A549 (cell line): ENCODE measurements around the gene ASIC5. TPM values are rescaled to one million over a fixed set of nuclear protein-coding genes. Genes with fewer than 3 reads are reported as not detected.
A peak's percentile ranks its signal among the peaks of the same experiment; 100 is the strongest.
"Not testable (repeated sequence)": the region's sequence is repeated elsewhere in the genome, so short reads cannot be mapped to it uniquely, and the experiment has no call there.

Experiments
- ATAC-seq, 2 experiments: fragments of 200-7000 bp in 1 of 2; fragments of >200 bp in 1 of 2; cut with Nextera tagmentation in 1 of 2; cut with Tn5 transposase in 1 of 2; 3 replicates each; pipeline versions ENCODE4 v1.8.0 to v1.9.1; 2018 to 2020; ENCODE audit warnings: mild to moderate bottlenecking in 1 of 2, moderate library complexity in 1 of 2
- CTCF ChIA-PET: fragments of 300-600 bp; sonication (Branson Sonifier 250); formaldehyde crosslinking; extraction: SDS; loops from one replicate; lab custom pipeline; 2021; ENCODE audit warnings: antibody characterized with exemption, inconsistent platforms; lab: Yijun Ruan, JAX
- POLR2A ChIA-PET: fragments of 350-600 bp; formaldehyde crosslinking; extraction: SDS; loops from one replicate; lab custom pipeline; 2021; ENCODE audit warnings: antibody characterized with exemption, inconsistent platforms; lab: Yijun Ruan, JAX
- DNase-seq, 2 experiments: peaks; one replicate each; pipeline versions ENCODE4 v3.0.0 to v3.0.0-alpha.2; 2011 to 2016; ENCODE audit warnings: low read depth in 1 of 2, low spot score in 1 of 2
- FAIRE-seq: peaks from 2 replicates; lab custom pipeline; 2011; peaks lifted over from hg19 to GRCh38; lab: Jason Lieb, UNC
- H3K27ac ChIP-seq, 2 experiments: fragments of >200 bp; sonication (Bioruptor Twin); formaldehyde crosslinking; 3 replicates each; pipeline ENCODE4 v1.5.1; 2016 to 2017
- H3K4me1 ChIP-seq: fragments of >200 bp; sonication (Bioruptor Twin); formaldehyde crosslinking; 3 replicates; pipeline ENCODE4 v1.6.1; 2016
- H3K4me2 ChIP-seq: fragments of >200 bp; sonication (Bioruptor Twin); formaldehyde crosslinking; 3 replicates; pipeline ENCODE4 v1.6.1; 2016
- H3K4me3 ChIP-seq: fragments of >200 bp; sonication (Bioruptor Twin); formaldehyde crosslinking; 3 replicates; pipeline ENCODE4 v1.5.1; 2016
- H3K9me3 ChIP-seq: fragments of >200 bp; sonication (Bioruptor Twin); formaldehyde crosslinking; 3 replicates; pipeline ENCODE4 v1.6.1; 2016
- CTCF ChIP-seq: fragments of >200 bp; sonication (Bioruptor Twin); formaldehyde crosslinking; IDR thresholded peaks from 3 replicates; pipeline ENCODE4 v1.5.1; 2016
- E2F6 ChIP-seq: IDR thresholded peaks from 2 replicates; pipeline ENCODE4 v1.6.1; 2012; ENCODE audit warnings: low read depth, borderline replicate concordance
- HMGXB4 ChIP-seq: fragments of 250-450 bp; sonication (Bioruptor Pico); IDR thresholded peaks from 2 replicates; pipeline ENCODE4 v1.5.0; 2021; ENCODE audit warnings: mild to moderate bottlenecking, moderate library complexity, borderline replicate concordance
- HOXB5 ChIP-seq: fragments of 250-450 bp; sonication (Bioruptor Pico); IDR thresholded peaks from 2 replicates; pipeline ENCODE4 v1.5.0; 2020; ENCODE audit warnings: mild to moderate bottlenecking, moderate library complexity
- JUNB ChIP-seq: fragments of >200 bp; sonication (Bioruptor Twin); formaldehyde crosslinking; IDR thresholded peaks from 2 replicates; pipeline ENCODE4 v1.6.1; 2016
- MAFK ChIP-seq: fragments of 450-650 bp; IDR thresholded peaks from 2 replicates; pipeline ENCODE4 v1.6.1; 2014; ENCODE audit not compliant: partially characterized antibody
- RARB ChIP-seq: fragments of 250-450 bp; sonication (Bioruptor Pico); IDR thresholded peaks from 2 replicates; pipeline ENCODE4 v1.8.0; 2021; ENCODE audit warnings: mild to moderate bottlenecking, moderate library complexity
- REST ChIP-seq: fragments of 200-600 bp; sonication (generic); IDR thresholded peaks from 2 replicates; pipeline ENCODE4 v1.6.1; 2016; ENCODE audit warnings: antibody characterized with exemption, mild to moderate bottlenecking, moderate library complexity
- RFX5 ChIP-seq: fragments of 450-650 bp; IDR thresholded peaks from 2 replicates; pipeline ENCODE4 v1.7.1; 2014; ENCODE audit warnings: antibody characterized with exemption, mild to moderate bottlenecking, moderate library complexity
- TP53 ChIP-seq: fragments of 250-450 bp; sonication (Bioruptor Pico); IDR thresholded peaks from 2 replicates; pipeline ENCODE4 v1.5.0; 2021; ENCODE audit warnings: mild to moderate bottlenecking, moderate library complexity
- ZNF302 ChIP-seq: fragments of 250-450 bp; sonication (Bioruptor Pico); IDR thresholded peaks from 2 replicates; pipeline ENCODE4 v1.9.0; 2021; ENCODE audit warnings: inconsistent platforms, mild to moderate bottlenecking, moderate library complexity
- WGBS: methylation state at CpG from one replicate; pipeline ENCODE4 v1.1.6; 2017; ENCODE audit errors: missing lambda C conversion rate; 5-methylcytosine and 5-hydroxymethylcytosine counted together
- polyA plus RNA-seq, 4 experiments: library from polyadenylated mRNA; depleted of rRNA in 3 of 4; stranded (reverse); fragments of >200 nt; fragmentation: RNase III in 1 of 4; extraction: RNeasy Plus Mini Kit Qiagen cat#74134 plus additional on column Dnase treatment in 1 of 4; gene quantifications; 2 replicates in 3 of 4; 3 replicates in 1 of 4; pipeline ENCODE4 v1.2.3, GENCODE V29; 2011 to 2017

Gene ASIC5
- polyA plus RNA-seq, 2 of the 4 experiments (the other 2 are of a cell fraction) = not detected

- no peak for FAIRE-seq
Observed at GRCh38 chr4:155799116-155799793, 66.8 kb downstream of the ASIC5 start.

GRCh38 chr4:155797581-155797980, 68.5 kb downstream of the ASIC5 start:
- H3K4me3 ChIP-seq, H3K4me1 ChIP-seq, POLR2A ChIA-PET, H3K4me2 ChIP-seq, DNase-seq, ATAC-seq, FAIRE-seq, H3K9me3 ChIP-seq, H3K27ac ChIP-seq: not testable (repeated sequence)
- CTCF ChIA-PET = interaction anchor here (0.9 to 1.6 kb wide), 2 partner anchors 156 to 394 kb away, joined by 3 to 4 read pairs; partner anchors contain the start of gene CTSO
- 62% methylated on average over 4 of the region's 4 CpGs for WGBS

More at GRCh38 chr4:155799116-155799793, 66.8 kb downstream of the ASIC5 start:
- DNase-seq = no peak
- Histone ChIP-seq H3K4me1 (no peaks in the 10 kb centered on the region), H3K9me3 (no peaks in the 10 kb centered on the region), H3K4me3 (no peak overlapping the region), H3K4me2 (no peak overlapping the region), H3K27ac (no peak overlapping the region)
- TF ChIP-seq MAFK (peak; percentile 57), REST (no peak)
- no peak for ATAC-seq
- 44% methylated on average over 5 of the region's 5 CpGs for WGBS
- ChIA-PET POLR2A (no interaction called here), CTCF (interaction anchor here (1.6 kb wide), 1 partner anchor 395 kb away, joined by 3 read pairs; no protein-coding TSS in a partner anchor)

GRCh38 chr4:155795991-155796390, 70.1 kb downstream of the ASIC5 start:
- TF ChIP-seq RARB (CRISPR knock-in tag) (no peak), JUNB (no peak), TP53 (no peak), CTCF (no peak), HOXB5 (no peak), ZNF302 (no peak), E2F6 (no peak), RFX5 (no peak), HMGXB4 (CRISPR knock-in tag) (no peak)
- Histone ChIP-seq H3K27ac (no peak overlapping the region), H3K4me1 (no peaks in the 10 kb centered on the region), H3K4me3 (no peak overlapping the region), H3K9me3 (no peaks in the 10 kb centered on the region), H3K4me2 (no peak overlapping the region)
- ChIA-PET POLR2A (no interaction called here), CTCF (no interaction called here)
- ATAC-seq (peak; percentile 91 to 92), FAIRE-seq (no peak), DNase-seq (peak; percentile 18 to 31)
- 10% methylated on average over 3 of the region's 3 CpGs for WGBS
